Neural cell (in vitro differentiated cells): ENCODE data around the gene UBE2QL1. TPM values are rescaled to one million over a fixed set of nuclear protein-coding genes. Genes with fewer than 3 reads are reported as not detected.

Experiments
- H2AFZ ChIP-seq: fragments of 200-600, 300-800 bp; sonication (generic), shearing (Covaris generic); 2 replicates; pipeline ENCODE4 v1.6.0; 2014; ENCODE audit warnings: low read depth, mild to moderate bottlenecking, antibody characterized with exemption, low read length, moderate library complexity
- H3F3A ChIP-seq: fragments of 200-600 bp; shearing (Covaris generic); 2 replicates; pipeline ENCODE4 v1.6.1; 2016; ENCODE audit warnings: mild to moderate bottlenecking, moderate library complexity, mixed read lengths, antibody characterized with exemption, low read length; ENCODE audit not compliant: insufficient read depth, poor library complexity, severe bottlenecking
- H3K27ac ChIP-seq: fragments of 200-600, 300-800 bp; sonication (generic), shearing (Covaris generic); 2 replicates; pipeline ENCODE4 v1.5.1; 2014; ENCODE audit warnings: mild to moderate bottlenecking, low read length, moderate library complexity
- H3K27me3 ChIP-seq: fragments of 300-800, 200-600 bp; sonication (generic), shearing (Covaris generic); 2 replicates; pipeline ENCODE4 v1.6.0; 2014; ENCODE audit warnings: mild to moderate bottlenecking, low read depth, low read length, moderate library complexity; ENCODE audit not compliant: insufficient read depth
- H3K36me3 ChIP-seq: fragments of 300-800, 200-600 bp; sonication (generic), shearing (Covaris generic); 2 replicates; pipeline ENCODE4 v1.5.1; 2014; ENCODE audit warnings: mild to moderate bottlenecking, antibody characterized with exemption, low read length, moderate library complexity; ENCODE audit not compliant: insufficient read depth
- H3K4me2 ChIP-seq: fragments of 300-800, 200-600 bp; sonication (generic), shearing (Covaris generic); 2 replicates; pipeline ENCODE4 v1.6.0; 2014; ENCODE audit warnings: mild to moderate bottlenecking, low read length
- H3K4me3 ChIP-seq: fragments of 300-800, 200-600 bp; sonication (generic), shearing (Covaris generic); 2 replicates; pipeline ENCODE4 v1.5.1; 2014; ENCODE audit warnings: mild to moderate bottlenecking, low read length, moderate library complexity
- H3K79me2 ChIP-seq: fragments of 200-600 bp; shearing (Covaris generic); replicated peaks from 2 replicates; pipeline ENCODE4 v1.6.0; 2014; ENCODE audit warnings: mild to moderate bottlenecking, low read length, moderate library complexity; ENCODE audit not compliant: insufficient read depth
- H3K9ac ChIP-seq: fragments of 300-800, 200-600 bp; sonication (generic), shearing (Covaris generic); 2 replicates; pipeline ENCODE4 v1.6.1; 2016; ENCODE audit warnings: mild to moderate bottlenecking, low read length, mixed read lengths
- H3K9me2 ChIP-seq: fragments of 200-600 bp; shearing (Covaris generic); 2 replicates; pipeline ENCODE4 v1.6.1; 2016; ENCODE audit warnings: mild to moderate bottlenecking, low read length, mixed read lengths; ENCODE audit not compliant: insufficient read depth
- H3K9me3 ChIP-seq: fragments of 200-600, 300-800 bp; sonication (generic), shearing (Covaris generic); 2 replicates; pipeline ENCODE4 v1.6.1; 2016; ENCODE audit warnings: mild to moderate bottlenecking, mixed run types, low read length, moderate library complexity, mixed read lengths
- H4K20me1 ChIP-seq: fragments of 200-600 bp; shearing (Covaris generic); 2 replicates; pipeline ENCODE4 v1.6.1; 2016; ENCODE audit warnings: mild to moderate bottlenecking, mixed run types; ENCODE audit not compliant: insufficient read depth
- CTCF ChIP-seq: fragments of 450-650 bp; IDR thresholded peaks from 2 replicates; pipeline ENCODE4 v1.5.1; 2014; ENCODE audit warnings: antibody characterized with exemption, mild to moderate bottlenecking, moderate library complexity; ENCODE audit not compliant: poor library complexity, severe bottlenecking
- EP300 ChIP-seq: fragments of 450-650 bp; conservative IDR thresholded peaks from 2 replicates; pipeline ENCODE4 v1.6.1; 2014; ENCODE audit warnings: antibody characterized with exemption, mild to moderate bottlenecking, moderate library complexity; ENCODE audit not compliant: poor library complexity, severe bottlenecking
- EZH2 ChIP-seq: fragments of 200-600, 300-800 bp; shearing (Covaris generic), sonication (generic); IDR thresholded peaks from 2 replicates; pipeline ENCODE4 v1.6.1; 2014; ENCODE audit warnings: antibody characterized with exemption, low read length, borderline replicate concordance, mild to moderate bottlenecking; ENCODE audit not compliant: insufficient read depth, poor library complexity, severe bottlenecking
- MXI1 ChIP-seq: fragments of 450-650 bp; conservative IDR thresholded peaks from 2 replicates; pipeline ENCODE4 v1.6.1; 2014; ENCODE audit warnings: antibody characterized with exemption, mild to moderate bottlenecking; ENCODE audit not compliant: poor library complexity, severe bottlenecking
- POLR2AphosphoS5 ChIP-seq: IDR thresholded peaks from 2 replicates; pipeline ENCODE4 v1.6.1; 2012
- RAD21 ChIP-seq: fragments of 450-650 bp; conservative IDR thresholded peaks from 2 replicates; pipeline ENCODE4 v1.6.1; 2014; ENCODE audit warnings: antibody characterized with exemption, mild to moderate bottlenecking, moderate library complexity
- REST ChIP-seq: IDR thresholded peaks from 2 replicates; pipeline ENCODE4 v1.6.1; 2012; ENCODE audit warnings: borderline replicate concordance
- SMC3 ChIP-seq: fragments of 450-650 bp; conservative IDR thresholded peaks from 2 replicates; pipeline ENCODE4 v1.6.1; 2014; ENCODE audit warnings: antibody characterized with exemption, mild to moderate bottlenecking, moderate library complexity; ENCODE audit not compliant: poor library complexity
- TAF1 ChIP-seq: IDR thresholded peaks from 2 replicates; pipeline ENCODE4 v1.6.1; 2012; ENCODE audit warnings: low read depth
- polyA plus RNA-seq: library from polyadenylated mRNA; depleted of rRNA; stranded (reverse); fragments of >200 nt; gene quantifications from 2 replicates; pipeline ENCODE4 v1.2.3, GENCODE V29; 2014

UBE2QL1 gene
- polyA plus RNA-seq, 1 donor from 2014 or later = 13.8 TPM

DNA sequence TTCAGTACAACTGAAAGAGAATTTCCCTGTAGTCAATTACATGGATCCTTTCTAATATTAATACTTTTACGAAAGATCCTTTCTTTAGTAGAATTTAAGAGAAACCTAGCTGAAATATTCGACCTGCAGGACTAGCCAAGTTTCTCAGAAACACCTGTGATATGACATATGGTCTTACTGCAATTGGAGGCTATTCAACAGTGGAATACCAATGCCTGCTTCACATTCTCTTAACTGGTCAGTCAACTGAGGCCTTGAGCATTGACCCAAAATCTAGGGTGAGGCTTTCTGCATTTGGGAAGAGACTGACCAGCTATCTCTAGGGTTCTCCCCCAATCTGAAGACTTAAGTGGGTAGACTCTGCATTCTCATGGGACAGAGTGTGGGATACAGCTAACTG lies 12.3 kb downstream of the UBE2QL1 start:
- no peak overlapping the region for H2AFZ ChIP-seq
- no peak overlapping the region for H3K4me3 ChIP-seq
- no peaks in the 10 kb centered on the region for H4K20me1 ChIP-seq
- H3K4me2 ChIP-seq = no peak overlapping the region
- H3K79me2 ChIP-seq = peaks cover 5% of the 10 kb centered on the region
- TF ChIP-seq SMC3 (no peak), MXI1 (no peak), EZH2 (no peak), POLR2AphosphoS5 (no peak), CTCF (no peak), EP300 (no peak), REST (no peak), RAD21 (no peak), TAF1 (no peak)
- no peaks in the 10 kb centered on the region for H3K9me2 ChIP-seq
- H3K9ac ChIP-seq = no peak overlapping the region
- H3K36me3 ChIP-seq = no peaks in the 10 kb centered on the region
- H3K27me3 ChIP-seq = no peaks in the 10 kb centered on the region
- H3K27ac ChIP-seq = no peak overlapping the region
- H3F3A ChIP-seq = no peaks in the 10 kb centered on the region
- no peaks in the 10 kb centered on the region for H3K9me3 ChIP-seq

GRCh38 chr5:6461793-6462650 lies 13.4 kb downstream of the UBE2QL1 start:
- no peaks in the 10 kb centered on the region for H4K20me1 ChIP-seq
- peaks cover 5% of the 10 kb centered on the region for H3K79me2 ChIP-seq
- no peaks in the 10 kb centered on the region for H3K36me3 ChIP-seq
- no peaks in the 10 kb centered on the region for H3K9me2 ChIP-seq
- TF ChIP-seq SMC3 = no peak
- no peak for TF ChIP-seq EP300
- no peak for TF ChIP-seq RAD21
- TF ChIP-seq CTCF = no peak
- TF ChIP-seq TAF1 = no peak
- TF ChIP-seq POLR2AphosphoS5 = no peak
- TF ChIP-seq MXI1 = no peak
- TF ChIP-seq REST = no peak
- TF ChIP-seq EZH2 = no peak
- H3K27ac ChIP-seq = no peak overlapping the region
- H3K4me2 ChIP-seq = no peak overlapping the region
- no peaks in the 10 kb centered on the region for H3K27me3 ChIP-seq
- no peak overlapping the region for H3K9ac ChIP-seq
- no peaks in the 10 kb centered on the region for H3F3A ChIP-seq
- no peak overlapping the region for H3K4me3 ChIP-seq
- H3K9me3 ChIP-seq = no peaks in the 10 kb centered on the region
- no peak overlapping the region for H2AFZ ChIP-seq
